Right atrium auricular region (tissue), 2 donors: ENCODE results near the gene RABEP1. TPM values are rescaled to one million over a fixed set of nuclear protein-coding genes. Genes with fewer than 3 reads are reported as not detected.

Experiments
- DNase-seq: peaks from one replicate; pipeline ENCODE4 v3.0.0-alpha.2; 2019; ENCODE audit warnings: low spot score
- H3K27ac ChIP-seq, 2 donors: fragments of 200-600 bp; sonication (generic); 1 replicate in 1 of 2; 2 replicates in 1 of 2; pipeline ENCODE4 v1.5.1; 2016 to 2019
- H3K27me3 ChIP-seq, 2 donors: fragments of 200-600 bp; sonication (generic); one replicate each; pipeline versions ENCODE4 v1.5.1 to v1.6.0; 2017 to 2019
- H3K36me3 ChIP-seq: fragments of 200-600 bp; sonication (generic); one replicate; pipeline ENCODE4 v1.5.1; 2016
- H3K4me1 ChIP-seq, 2 donors: fragments of 200-600 bp; sonication (generic); one replicate each; pipeline versions ENCODE4 v1.5.1 to v1.6.0; 2017 to 2019
- H3K4me3 ChIP-seq, 2 donors: fragments of 200-600 bp; sonication (generic); 1 replicate in 1 of 2; 2 replicates in 1 of 2; pipeline ENCODE4 v1.5.1; 2017 to 2019; ENCODE audit warnings: mild to moderate bottlenecking in 1 of 2, moderate library complexity in 1 of 2
- H3K9me3 ChIP-seq, 2 donors: fragments of 200-600 bp; sonication (generic); one replicate each; pipeline ENCODE4 v1.5.1; 2019
- CTCF ChIP-seq, 2 donors: fragments of 200-600 bp; sonication (generic); IDR thresholded peaks; one replicate each; pipeline ENCODE4 v1.5.1; 2019; ENCODE audit warnings: antibody characterized with exemption in 2 of 2
- total RNA-seq, 2 donors: library from RNA; depleted of rRNA; stranded (reverse); fragments of >200 nt; gene quantifications; one replicate each; pipeline ENCODE4 v1.1.0, GENCODE V29; 2016

The RABEP1 gene
- total RNA-seq, 2 donors from 2014 or later, result 29.6 to 34.1 TPM

- Histone ChIP-seq H3K9me3 (no peaks in the 10 kb centered on the region), H3K4me1 (no peaks in the 10 kb centered on the region), H3K27ac (no peak overlapping the region), H3K4me3 (no peak overlapping the region), H3K27me3 (no peaks in the 10 kb centered on the region), H3K36me3 (peaks cover 84% of the 10 kb centered on the region)
- no peak for TF ChIP-seq CTCF (IDR thresholded peaks at IDR 0.05)
- DNase-seq, result no peak
Measured at GRCh38 chr17:5352681-5353289, 70.7 kb downstream of the RABEP1 start.

- DNase-seq, result no peak
- Histone ChIP-seq H3K36me3 (peaks cover 79% of the 10 kb centered on the region), H3K4me1 (no peaks in the 10 kb centered on the region), H3K27me3 (no peaks in the 10 kb centered on the region), H3K9me3 (no peaks in the 10 kb centered on the region), H3K4me3 (no peak overlapping the region), H3K27ac (peak overlapping the region in 1 of 2 donors; percentile 2)
- TF ChIP-seq CTCF (IDR thresholded peaks at IDR 0.05), result no peak
Measured at GRCh38 chr17:5354310-5354709, 72.2 kb downstream of the RABEP1 start.

DNA sequence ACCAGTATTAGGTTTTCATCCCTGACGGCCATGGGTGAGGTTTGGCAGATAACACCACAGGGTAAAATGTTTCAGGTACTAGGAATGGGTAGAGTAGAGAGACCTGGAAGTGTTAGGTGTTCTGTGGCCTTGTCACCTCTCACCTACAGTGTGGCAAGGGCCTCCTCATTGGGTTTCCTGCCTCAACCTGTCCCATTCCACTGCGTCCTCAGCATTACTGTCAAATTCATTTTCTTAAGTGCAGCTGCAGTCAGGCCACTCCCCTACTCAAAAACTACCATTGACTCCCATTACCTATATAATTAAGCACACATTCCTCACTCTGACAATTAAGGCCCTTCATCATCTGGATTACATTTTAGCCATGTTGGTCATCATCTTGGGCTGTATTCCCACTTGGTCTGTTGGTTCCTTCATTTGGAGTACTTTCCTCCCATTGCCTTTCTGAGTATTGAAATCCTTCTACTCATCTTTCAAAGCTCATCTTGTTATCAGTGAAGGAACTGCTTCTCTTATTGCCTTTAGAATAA, 72.9 kb downstream of the RABEP1 start:
- H3K27ac ChIP-seq, result peak overlapping the region; percentile 2 to 62
- H3K4me1 ChIP-seq, result no peaks in the 10 kb centered on the region
- peaks cover 73% of the 10 kb centered on the region for H3K36me3 ChIP-seq
- no peak for TF ChIP-seq CTCF (IDR thresholded peaks at IDR 0.05)
- H3K9me3 ChIP-seq, result no peaks in the 10 kb centered on the region
- no peak for DNase-seq
- H3K4me3 ChIP-seq, result no peak overlapping the region
- H3K27me3 ChIP-seq, result no peaks in the 10 kb centered on the region

GRCh38 chr17:5355421-5356129, 73.5 kb downstream of the RABEP1 start:
- no peak for DNase-seq
- no peak for TF ChIP-seq CTCF (IDR thresholded peaks at IDR 0.05)
- no peaks in the 10 kb centered on the region for H3K9me3 ChIP-seq
- H3K27me3 ChIP-seq, result no peaks in the 10 kb centered on the region
- H3K4me3 ChIP-seq, result no peak overlapping the region
- peaks cover 67% of the 10 kb centered on the region for H3K36me3 ChIP-seq
- H3K27ac ChIP-seq, result peak overlapping the region; percentile 2 to 62
- H3K4me1 ChIP-seq, result no peaks in the 10 kb centered on the region

GRCh38 chr17:5361426-5361825, 79.3 kb downstream of the RABEP1 start:
- no peak for DNase-seq
- Histone ChIP-seq H3K36me3 (peaks cover 57% of the 10 kb centered on the region), H3K4me1 (no peaks in the 10 kb centered on the region), H3K27me3 (no peaks in the 10 kb centered on the region), H3K9me3 (no peaks in the 10 kb centered on the region), H3K4me3 (no peak overlapping the region), H3K27ac (no peak overlapping the region)
- TF ChIP-seq CTCF (IDR thresholded peaks at IDR 0.05), result no peak
